Activated naive CD4-positive, alpha-beta T cell treated with anti-CD3 and anti-CD28 coated beads, Interleukin-2, amount 50 U/mL, for 24 hours (primary cell): ENCODE results near the gene SAMD10.
A peak's percentile ranks its signal among the peaks of the same experiment; 100 is the strongest.

Experiments used
- H3K27ac Mint-ChIP-seq: one replicate; pipeline ENCODE4 v1.8.0; 2021; ENCODE audit warnings: mild to moderate bottlenecking, mixed read lengths
- H3K27me3 Mint-ChIP-seq: one replicate; pipeline ENCODE4 v1.8.0; 2021; ENCODE audit warnings: mixed read lengths
- H3K36me3 Mint-ChIP-seq: one replicate; pipeline ENCODE4 v1.8.0; 2021; ENCODE audit warnings: mixed read lengths
- H3K4me1 Mint-ChIP-seq: one replicate; pipeline ENCODE4 v1.8.0; 2021; ENCODE audit warnings: mixed read lengths
- H3K4me3 Mint-ChIP-seq: one replicate; pipeline ENCODE4 v1.8.0; 2021; ENCODE audit warnings: mild to moderate bottlenecking, mixed read lengths
- H3K9me3 Mint-ChIP-seq: one replicate; pipeline ENCODE4 v1.8.0; 2021; ENCODE audit warnings: mixed read lengths

Gene SAMD10

DNA sequence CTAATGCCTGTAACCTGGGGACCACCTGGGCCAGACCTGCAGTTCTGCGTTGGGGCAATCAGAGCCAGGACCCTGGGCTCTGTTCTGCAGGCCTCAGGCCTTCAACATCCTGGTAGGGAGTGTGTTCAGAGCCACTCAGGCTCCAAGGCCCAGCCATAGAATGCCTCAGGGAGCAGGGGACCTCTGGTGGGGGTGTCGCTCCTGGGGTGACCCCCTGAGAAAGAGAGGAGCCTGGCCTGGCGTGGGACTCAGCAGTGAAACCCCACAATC lies 35.7 kb downstream of the SAMD10 start:
- Mint-ChIP-seq H3K27me3 (no peaks in the 10 kb centered on the region), H3K9me3 (no peaks in the 10 kb centered on the region), H3K27ac (no peak overlapping the region), H3K4me1 (peaks cover 28% of the 10 kb centered on the region), H3K4me3 (no peak overlapping the region), H3K36me3 (no peaks in the 10 kb centered on the region)

DNA sequence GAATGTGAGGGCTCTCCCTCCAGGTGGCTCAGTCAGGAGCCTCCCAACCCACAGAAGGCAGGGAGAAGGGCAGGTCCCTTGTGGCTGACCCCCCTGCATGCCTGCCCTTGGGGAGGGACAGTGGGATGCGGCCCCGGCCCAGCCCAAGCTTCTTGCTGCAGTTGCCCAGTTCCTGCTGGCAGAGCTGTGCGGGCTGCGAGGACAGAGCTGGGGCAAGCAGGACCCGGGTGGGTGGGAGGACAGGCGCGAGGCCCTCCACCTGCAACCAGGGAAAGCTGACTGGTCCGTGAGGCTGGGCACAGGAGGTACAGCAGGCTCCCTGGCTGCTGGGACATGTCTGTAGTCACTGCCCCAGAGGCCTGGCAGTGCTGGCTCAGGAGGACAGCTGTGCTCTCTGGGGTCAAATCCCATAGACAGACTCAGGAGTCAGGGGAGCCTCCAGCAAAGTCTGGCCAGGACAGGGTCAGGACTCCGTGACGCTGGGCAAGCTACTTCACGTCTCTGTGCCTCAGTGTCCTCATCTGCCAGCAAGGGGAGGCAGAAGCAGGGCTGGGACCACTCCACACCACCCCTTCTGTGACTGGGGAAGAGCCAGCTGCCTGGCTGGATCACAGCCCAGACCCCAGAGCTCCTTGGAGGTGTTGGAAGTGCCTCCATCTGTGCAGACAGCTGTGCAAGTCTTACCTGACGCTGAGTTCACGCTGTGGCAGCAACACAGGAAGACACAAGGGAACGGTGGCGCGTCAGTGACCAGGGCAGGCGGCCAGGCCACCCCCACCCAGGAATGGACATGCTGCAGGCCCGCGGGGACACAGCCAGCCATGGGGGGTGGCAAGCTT lies 36.3 kb downstream of the SAMD10 start:
- no peaks in the 10 kb centered on the region for H3K9me3 Mint-ChIP-seq
- no peak overlapping the region for H3K27ac Mint-ChIP-seq
- peaks cover 22% of the 10 kb centered on the region for H3K4me1 Mint-ChIP-seq
- H3K36me3 Mint-ChIP-seq = no peaks in the 10 kb centered on the region
- H3K4me3 Mint-ChIP-seq = no peak overlapping the region
- no peaks in the 10 kb centered on the region for H3K27me3 Mint-ChIP-seq

DNA sequence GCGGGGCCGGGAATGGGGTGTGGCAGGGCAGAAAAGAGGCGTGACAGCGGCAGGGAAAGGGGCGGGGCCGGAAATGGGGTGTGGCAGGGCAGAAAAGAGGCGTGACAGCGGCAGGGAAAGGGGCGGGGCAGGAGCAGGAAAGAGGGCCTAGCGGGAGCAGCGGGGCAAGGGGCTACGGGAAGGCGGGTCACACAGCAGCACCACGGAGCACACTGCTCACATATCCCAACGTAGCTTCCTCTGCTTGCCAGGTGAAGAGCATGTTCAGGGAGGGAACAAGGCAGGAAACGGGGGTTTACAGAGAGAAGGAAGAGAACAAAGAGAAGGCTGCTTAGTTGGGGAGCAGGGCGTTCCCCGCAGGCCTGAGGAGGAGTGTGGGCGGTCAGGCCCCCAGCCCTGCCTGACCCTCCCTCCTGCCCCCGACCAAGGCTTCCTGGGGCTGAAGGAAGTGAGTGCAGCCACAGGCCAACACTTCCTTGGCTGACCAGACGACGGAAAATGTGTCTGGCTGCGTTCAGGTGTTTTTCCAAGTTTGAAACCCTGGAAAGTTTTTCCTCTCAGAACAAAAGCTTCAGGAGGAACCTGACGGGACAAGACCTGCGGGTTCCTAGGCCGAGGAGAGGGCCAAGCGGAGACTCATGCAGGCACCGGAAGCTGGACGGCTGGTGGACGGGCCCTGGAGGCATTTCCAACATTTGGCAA lies 37.0 kb downstream of the SAMD10 start:
- no peaks in the 10 kb centered on the region for H3K36me3 Mint-ChIP-seq
- peak overlapping the region; percentile 79 for H3K27ac Mint-ChIP-seq
- no peaks in the 10 kb centered on the region for H3K9me3 Mint-ChIP-seq
- peaks cover 14% of the 10 kb centered on the region for H3K4me1 Mint-ChIP-seq
- no peaks in the 10 kb centered on the region for H3K27me3 Mint-ChIP-seq
- H3K4me3 Mint-ChIP-seq = peak overlapping the region; percentile 24

DNA sequence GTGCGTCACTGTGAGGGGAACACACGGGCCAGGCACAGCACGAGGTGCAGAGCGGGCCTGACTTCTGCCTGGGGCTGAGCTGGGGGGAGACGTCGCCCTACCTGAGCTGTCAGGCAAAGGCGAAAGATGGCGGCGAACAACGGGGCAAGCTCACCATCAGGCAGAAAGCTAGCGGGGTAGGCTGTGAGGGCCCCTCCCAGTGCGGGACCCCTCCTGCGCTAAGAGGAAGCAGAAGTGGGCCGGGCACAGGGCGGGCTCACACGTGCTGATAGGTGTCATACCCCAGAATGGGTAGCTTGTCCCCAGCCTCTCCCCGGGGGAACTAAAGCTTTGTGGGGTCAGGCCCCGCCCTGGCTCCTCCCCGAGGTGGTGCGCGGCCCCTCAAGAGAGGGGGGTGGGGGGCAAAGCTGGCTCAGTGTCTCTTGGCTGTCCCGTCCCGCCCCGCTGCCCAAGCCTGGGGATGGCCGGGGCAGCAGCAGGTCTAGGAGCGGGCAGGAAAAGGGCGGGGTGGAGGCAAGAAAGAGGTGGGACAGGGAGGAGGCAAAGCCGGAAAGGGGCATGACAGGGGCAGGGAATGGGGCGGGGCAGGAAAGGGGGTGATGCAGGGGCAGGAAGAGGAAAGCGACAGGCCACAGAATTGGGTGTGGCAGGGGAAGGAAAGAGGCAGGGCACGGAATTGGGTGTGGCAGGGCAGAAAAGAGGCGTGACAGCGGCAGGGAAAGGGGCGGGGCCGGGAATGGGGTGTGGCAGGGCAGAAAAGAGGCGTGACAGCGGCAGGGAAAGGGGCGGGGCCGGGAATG lies 38.0 kb downstream of the SAMD10 start:
- Mint-ChIP-seq H3K27me3 (no peaks in the 10 kb centered on the region), H3K4me3 (no peak overlapping the region), H3K9me3 (no peaks in the 10 kb centered on the region), H3K4me1 (peaks cover 8% of the 10 kb centered on the region), H3K27ac (peak overlapping the region; percentile 30), H3K36me3 (no peaks in the 10 kb centered on the region)

DNA sequence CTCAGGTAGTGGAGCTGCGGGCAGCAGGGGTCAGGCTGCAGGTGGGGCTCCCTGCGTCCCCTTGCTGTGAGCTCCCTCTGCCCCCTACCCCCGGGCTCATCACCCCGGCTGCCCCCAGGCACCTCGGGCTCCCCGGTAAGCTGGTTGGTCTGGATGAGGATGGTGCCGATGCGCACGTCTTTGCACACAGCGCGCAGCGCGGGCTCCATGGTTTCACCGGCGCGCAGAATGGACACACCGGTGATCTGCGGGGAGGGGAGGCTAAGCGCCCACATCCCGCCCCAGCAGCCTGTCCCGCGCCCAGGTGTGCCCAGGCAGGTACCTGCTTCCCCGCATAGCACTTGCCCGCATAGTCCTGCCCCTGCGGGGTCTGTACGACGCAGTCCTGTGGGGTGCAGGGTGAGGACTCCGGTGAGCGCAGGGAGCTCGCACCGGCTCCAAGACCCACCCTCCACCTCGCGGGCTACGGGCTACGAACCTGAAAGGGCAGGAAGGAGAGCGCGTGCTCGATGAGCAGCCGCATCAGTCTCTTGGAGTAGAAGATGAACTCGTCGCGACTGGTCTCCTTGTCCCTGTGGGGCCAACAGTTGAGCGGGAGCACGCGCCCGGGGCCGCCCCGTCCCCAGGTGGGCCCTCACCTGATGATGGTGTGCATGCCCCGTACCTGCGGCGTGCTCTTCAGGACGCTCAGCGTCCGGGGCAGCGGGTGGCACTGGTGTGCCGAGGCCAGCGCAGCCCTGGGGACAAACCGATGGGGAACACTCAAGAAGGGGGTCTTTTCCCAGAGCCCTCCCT lies 38.8 kb downstream of the SAMD10 start:
- Mint-ChIP-seq H3K4me1 (peaks cover 8% of the 10 kb centered on the region), H3K4me3 (no peak overlapping the region), H3K27me3 (no peaks in the 10 kb centered on the region), H3K9me3 (no peaks in the 10 kb centered on the region), H3K27ac (no peak overlapping the region), H3K36me3 (no peaks in the 10 kb centered on the region)

DNA sequence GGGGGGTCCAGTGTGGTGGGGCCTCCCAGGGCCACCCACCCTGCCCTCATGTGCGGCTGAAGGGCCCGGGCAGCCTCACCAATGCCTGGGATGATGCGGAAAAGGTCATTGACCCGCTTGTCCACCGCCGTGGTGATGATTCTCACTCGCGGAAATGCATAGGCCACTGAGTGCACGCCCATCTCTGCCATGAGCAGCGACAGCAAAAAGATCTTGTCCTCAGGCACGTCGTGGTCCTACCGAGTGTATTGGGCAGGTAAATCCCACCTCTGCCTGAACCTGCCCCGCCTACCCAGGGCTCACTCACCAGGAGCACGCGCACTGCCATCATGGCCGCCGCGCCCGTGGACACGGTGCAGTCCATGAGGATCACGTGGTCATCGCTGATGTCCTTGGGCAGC lies 39.4 kb downstream of the SAMD10 start:
- peaks cover 8% of the 10 kb centered on the region for H3K4me1 Mint-ChIP-seq
- no peak overlapping the region for H3K4me3 Mint-ChIP-seq
- H3K27me3 Mint-ChIP-seq = no peaks in the 10 kb centered on the region
- H3K9me3 Mint-ChIP-seq = no peaks in the 10 kb centered on the region
- no peak overlapping the region for H3K27ac Mint-ChIP-seq
- H3K36me3 Mint-ChIP-seq = no peaks in the 10 kb centered on the region

DNA sequence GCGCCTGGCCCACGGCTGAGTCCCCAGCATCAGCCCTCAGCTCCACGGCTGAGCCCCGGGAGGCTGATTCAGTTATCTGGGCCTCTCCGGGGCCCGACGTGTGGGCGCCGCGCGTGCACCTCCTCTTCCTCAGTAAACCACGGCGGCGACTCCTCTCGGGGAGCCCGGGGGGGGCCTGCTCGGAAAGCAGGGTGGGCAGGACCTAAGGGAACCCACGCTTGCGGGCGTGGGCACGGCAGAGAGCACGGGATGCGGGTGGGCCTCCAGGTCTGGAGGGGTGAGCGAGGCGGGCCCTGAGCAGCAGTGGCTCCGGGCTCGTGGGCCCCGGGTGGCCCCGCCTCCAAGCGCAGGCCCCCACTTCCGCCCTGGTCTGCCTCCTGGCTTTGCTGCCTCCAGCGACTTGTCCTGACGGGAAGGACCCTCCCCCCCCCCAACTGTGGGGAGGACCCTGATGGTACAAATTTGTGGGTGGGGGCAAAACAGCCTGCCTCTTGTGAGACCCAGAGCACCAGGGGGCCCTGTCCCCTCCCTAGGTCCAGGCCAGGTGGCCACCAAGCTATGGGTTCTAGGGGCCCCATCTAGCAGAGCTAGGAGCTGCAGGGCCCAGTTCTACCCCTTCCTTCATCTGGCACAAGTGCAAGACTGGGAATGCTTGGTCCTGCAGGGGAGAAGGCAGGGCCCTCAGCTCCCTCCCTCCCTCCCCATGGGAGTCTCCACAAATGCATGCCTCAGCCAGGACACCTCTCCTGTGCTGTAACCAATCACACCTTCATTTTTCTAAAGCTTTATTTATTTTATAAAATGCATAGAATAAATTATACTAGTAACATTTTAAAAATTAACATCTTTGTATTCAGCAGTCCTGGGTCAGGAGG lies 40.1 kb downstream of the SAMD10 start:
- Mint-ChIP-seq H3K27me3 (no peaks in the 10 kb centered on the region), H3K9me3 (no peaks in the 10 kb centered on the region), H3K36me3 (peaks cover 1% of the 10 kb centered on the region), H3K4me1 (peaks cover 8% of the 10 kb centered on the region), H3K4me3 (no peak overlapping the region), H3K27ac (no peak overlapping the region)

DNA sequence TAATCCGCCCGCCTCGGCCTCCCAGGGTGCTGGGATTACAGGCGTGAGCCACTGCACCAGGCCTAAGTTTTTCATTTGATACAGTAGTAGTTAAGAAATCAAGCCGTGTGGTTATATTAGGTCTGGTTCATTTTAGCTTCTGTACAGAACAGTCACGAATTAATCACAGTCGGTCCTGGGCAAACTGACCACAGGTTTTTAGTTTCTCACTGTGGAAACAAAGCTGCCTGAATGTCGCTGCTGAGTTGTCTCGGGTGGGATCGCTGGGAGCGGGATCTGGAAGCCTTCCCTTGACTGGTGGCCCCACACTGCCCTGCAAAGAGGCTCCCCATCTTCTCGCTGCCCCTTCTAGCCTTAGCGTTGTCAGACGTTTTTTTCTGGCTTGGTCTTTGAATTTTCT lies 41.8 kb downstream of the SAMD10 start:
- no peak overlapping the region for H3K27ac Mint-ChIP-seq
- peaks cover 1% of the 10 kb centered on the region for H3K36me3 Mint-ChIP-seq

DNA sequence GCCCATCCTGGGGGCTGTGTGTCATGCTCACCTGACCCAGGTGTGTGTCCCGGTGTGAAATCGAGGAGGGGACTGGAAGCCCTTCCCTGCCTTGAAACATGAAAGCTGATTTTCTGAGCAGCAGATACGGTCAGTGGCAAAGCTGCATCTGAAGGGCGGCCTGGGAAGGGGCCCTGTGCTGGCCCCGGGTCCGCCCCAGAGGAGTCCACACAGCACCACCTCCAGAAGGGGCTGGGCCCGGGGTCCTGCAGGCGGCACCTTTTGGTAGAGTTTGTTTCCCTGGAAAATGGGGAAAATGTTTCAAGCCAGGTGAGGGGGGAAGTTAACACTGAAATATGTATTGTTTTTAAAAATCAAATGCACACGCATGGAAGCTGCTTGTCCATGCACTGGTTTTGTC lies 44.0 kb downstream of the SAMD10 start:
- no peaks in the 10 kb centered on the region for H3K9me3 Mint-ChIP-seq
- no peak overlapping the region for H3K4me3 Mint-ChIP-seq
- no peaks in the 10 kb centered on the region for H3K4me1 Mint-ChIP-seq
- no peaks in the 10 kb centered on the region for H3K27me3 Mint-ChIP-seq
- peaks cover 3% of the 10 kb centered on the region for H3K36me3 Mint-ChIP-seq
- no peak overlapping the region for H3K27ac Mint-ChIP-seq

More for the DNA sequence above, 41.8 kb downstream of the SAMD10 start:
- H3K4me1 Mint-ChIP-seq = peaks cover 8% of the 10 kb centered on the region
- no peaks in the 10 kb centered on the region for H3K27me3 Mint-ChIP-seq
- H3K4me3 Mint-ChIP-seq = no peak overlapping the region
- no peaks in the 10 kb centered on the region for H3K9me3 Mint-ChIP-seq

DNA sequence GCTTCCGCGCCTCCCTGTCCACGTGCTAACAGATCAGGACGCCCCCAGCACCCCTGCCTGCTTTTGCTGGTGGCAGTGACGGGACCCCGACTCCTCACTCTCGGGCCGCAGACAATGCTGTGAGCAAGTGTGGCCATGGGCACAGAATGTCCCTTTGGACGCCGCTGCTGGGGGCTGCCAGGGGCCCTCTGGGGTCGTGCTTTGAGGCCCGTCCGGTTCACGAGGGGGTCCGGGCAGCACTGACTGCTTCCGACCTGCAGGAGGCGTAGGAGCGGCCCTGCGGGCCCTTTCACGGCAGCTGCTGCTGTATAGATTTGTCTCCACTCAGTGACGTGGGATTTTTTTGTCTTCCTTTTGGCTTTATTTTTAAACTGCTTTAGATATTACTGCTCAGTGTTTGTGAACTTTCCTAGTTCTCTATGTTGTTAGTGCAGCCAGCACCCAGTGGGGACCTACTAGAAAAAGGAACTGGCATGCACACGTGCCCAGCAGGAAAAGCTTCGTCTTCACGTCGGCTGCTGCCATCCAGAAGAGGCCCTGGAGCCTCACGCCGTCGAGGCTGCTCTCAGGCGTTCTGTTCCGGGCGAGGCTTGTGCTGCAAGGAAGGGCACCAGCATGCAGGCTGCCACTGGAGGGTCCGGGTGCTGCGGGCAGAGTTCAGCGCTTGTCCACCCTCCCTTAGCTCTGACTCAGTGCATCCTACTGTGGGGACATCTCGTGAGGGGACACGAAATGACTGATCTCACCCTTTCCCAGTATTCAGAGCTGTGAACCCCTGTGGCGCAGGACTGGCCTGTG lies 45.0 kb downstream of the SAMD10 start:
- no peak overlapping the region for H3K4me3 Mint-ChIP-seq
- peaks cover 6% of the 10 kb centered on the region for H3K36me3 Mint-ChIP-seq
- H3K27ac Mint-ChIP-seq = no peak overlapping the region
- no peaks in the 10 kb centered on the region for H3K27me3 Mint-ChIP-seq
- H3K9me3 Mint-ChIP-seq = no peaks in the 10 kb centered on the region
- H3K4me1 Mint-ChIP-seq = no peaks in the 10 kb centered on the region

DNA sequence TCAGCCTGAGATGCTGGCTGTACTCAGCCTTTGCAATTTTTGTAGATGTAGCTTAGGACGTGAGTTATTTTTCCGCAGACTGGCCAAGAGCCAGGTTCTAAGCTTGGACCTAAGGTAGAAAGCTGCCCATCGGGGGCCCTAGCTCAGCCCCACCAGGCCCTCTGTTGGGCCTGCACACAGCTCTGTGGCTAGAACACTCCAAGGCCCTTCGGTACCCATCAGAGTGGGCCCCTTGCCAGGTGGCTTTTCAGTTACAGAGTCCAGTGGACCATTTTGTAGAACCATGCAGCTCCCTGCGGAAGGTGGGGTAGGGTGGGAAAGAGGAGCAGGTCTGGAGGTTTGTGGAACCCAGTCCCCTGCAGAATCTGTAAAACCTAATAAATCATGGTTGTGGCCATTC lies 45.8 kb downstream of the SAMD10 start:
- H3K4me1 Mint-ChIP-seq = no peaks in the 10 kb centered on the region
- peaks cover 6% of the 10 kb centered on the region for H3K36me3 Mint-ChIP-seq
- H3K9me3 Mint-ChIP-seq = no peaks in the 10 kb centered on the region
- no peaks in the 10 kb centered on the region for H3K27me3 Mint-ChIP-seq
- no peak overlapping the region for H3K27ac Mint-ChIP-seq
- no peak overlapping the region for H3K4me3 Mint-ChIP-seq

DNA sequence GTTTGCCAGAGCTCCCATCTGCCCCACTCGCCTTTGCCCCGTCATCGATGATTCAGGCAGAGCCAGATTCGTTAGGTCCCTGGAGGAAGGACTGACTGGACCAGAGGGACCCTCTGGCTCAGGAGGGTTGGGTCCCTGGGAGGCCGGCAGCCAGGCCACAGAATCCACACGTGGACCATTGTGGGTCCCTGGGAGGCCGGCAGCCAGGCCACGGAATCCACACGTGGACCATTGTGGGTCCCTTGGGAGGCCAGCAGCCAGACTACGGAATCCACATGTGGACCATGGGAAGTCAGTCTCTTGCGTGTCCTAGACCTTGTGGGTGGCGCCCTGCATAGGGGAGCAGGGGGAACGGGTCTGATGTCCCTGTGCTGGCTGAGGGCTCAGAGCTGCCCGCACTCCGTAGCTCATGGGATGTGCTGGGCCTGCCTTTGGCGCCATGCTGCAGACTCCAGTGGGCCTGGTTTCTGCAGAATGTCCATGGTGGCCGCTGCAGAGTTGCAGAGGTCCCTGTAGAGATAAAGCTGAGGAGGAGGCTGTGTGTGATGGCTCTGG lies 46.8 kb downstream of the SAMD10 start:
- Mint-ChIP-seq H3K4me1 (no peaks in the 10 kb centered on the region), H3K9me3 (no peaks in the 10 kb centered on the region), H3K27ac (no peak overlapping the region), H3K4me3 (no peak overlapping the region), H3K27me3 (no peaks in the 10 kb centered on the region), H3K36me3 (peaks cover 6% of the 10 kb centered on the region)

DNA sequence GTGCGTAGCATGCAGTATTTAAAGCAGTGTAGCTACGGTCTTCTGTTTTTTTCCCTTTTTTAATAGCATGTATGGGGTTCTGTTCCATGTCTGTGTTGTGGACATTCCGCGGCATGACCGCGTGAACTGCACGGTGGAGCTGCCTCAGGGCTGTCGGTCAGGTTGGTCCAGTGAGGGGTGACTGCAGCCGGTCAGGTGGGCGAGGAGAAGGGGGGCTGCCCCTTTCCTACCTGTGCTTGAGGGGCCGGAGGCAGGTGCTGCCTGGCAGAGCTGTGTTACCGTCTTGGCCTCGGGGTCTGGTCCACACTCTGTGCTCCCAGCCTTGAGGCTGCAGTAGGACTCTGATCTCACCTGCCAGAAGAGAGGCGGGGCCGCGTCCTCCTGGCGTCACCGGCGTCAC lies 47.7 kb downstream of the SAMD10 start:
- H3K4me3 Mint-ChIP-seq = no peak overlapping the region
- H3K27ac Mint-ChIP-seq = no peak overlapping the region
- no peaks in the 10 kb centered on the region for H3K9me3 Mint-ChIP-seq
- peaks cover 6% of the 10 kb centered on the region for H3K36me3 Mint-ChIP-seq
- no peaks in the 10 kb centered on the region for H3K27me3 Mint-ChIP-seq
- no peaks in the 10 kb centered on the region for H3K4me1 Mint-ChIP-seq
